Lower leg skin (tissue), 3 donors: ENCODE results near the gene RHOV.

Experiments
- POLR2A ChIP-seq, 2 donors: fragments of 450-650 bp; IDR thresholded peaks; one replicate each; pipeline ENCODE4 v1.6.1; 2016 to 2017; ENCODE audit warnings: antibody characterized with exemption in 2 of 2, mild to moderate bottlenecking in 1 of 2, moderate library complexity in 1 of 2
- TF ChIP-seq, protein P1 (sequence below), 3 donors: fragments of 450-650 bp; IDR thresholded peaks; one replicate each; pipeline ENCODE4 v1.5.1; 2016; ENCODE audit warnings: antibody characterized with exemption in 3 of 3, mild to moderate bottlenecking in 3 of 3, moderate library complexity in 2 of 3

DNA sequence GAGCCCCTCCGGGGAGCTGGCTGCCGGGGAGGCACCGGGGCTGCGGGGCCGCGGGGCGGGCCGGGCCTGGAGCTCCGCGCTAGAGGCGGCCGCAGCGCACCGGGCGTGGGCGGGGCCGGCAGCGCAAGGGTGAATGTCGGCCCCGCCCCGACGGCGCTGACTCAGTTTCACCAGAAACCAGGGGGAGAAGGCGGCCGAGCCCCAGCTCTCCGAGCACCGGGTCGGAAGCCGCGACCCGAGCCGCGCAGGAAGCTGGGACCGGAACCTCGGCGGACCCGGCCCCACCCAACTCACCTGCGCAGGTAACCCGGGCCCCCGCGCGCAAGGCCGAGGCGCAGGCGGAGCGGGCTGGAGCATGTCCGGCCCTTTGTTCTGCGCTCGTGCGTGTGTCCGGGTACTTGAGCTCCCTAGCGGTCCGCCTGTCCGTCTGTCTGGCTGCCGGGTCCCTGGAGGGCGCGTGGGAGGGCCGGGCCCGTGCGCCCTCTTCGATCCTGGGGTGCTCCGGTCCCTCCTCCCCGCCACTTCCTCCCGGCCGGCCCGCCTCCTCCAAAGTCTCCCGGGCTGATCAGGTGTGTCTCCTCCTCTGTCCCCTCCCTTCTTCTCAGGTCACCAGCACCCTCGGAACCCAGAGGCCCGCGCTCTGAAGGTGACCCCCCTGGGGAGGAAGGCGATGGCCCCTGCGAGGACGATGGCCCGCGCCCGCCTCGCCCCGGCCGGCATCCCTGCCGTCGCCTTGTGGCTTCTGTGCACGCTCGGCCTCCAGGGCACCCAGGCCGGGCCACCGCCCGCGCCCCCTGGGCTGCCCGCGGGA is 29.9 kb downstream of the RHOV start, which contains the start of gene SPINT1:
- TF ChIP-seq, protein P1, sequence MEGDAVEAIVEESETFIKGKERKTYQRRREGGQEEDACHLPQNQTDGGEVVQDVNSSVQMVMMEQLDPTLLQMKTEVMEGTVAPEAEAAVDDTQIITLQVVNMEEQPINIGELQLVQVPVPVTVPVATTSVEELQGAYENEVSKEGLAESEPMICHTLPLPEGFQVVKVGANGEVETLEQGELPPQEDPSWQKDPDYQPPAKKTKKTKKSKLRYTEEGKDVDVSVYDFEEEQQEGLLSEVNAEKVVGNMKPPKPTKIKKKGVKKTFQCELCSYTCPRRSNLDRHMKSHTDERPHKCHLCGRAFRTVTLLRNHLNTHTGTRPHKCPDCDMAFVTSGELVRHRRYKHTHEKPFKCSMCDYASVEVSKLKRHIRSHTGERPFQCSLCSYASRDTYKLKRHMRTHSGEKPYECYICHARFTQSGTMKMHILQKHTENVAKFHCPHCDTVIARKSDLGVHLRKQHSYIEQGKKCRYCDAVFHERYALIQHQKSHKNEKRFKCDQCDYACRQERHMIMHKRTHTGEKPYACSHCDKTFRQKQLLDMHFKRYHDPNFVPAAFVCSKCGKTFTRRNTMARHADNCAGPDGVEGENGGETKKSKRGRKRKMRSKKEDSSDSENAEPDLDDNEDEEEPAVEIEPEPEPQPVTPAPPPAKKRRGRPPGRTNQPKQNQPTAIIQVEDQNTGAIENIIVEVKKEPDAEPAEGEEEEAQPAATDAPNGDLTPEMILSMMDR (IDR thresholded peaks at IDR 0.05): no peak
- TF ChIP-seq POLR2A (IDR thresholded peaks at IDR 0.05): no peak
